ENCODE data around the gene NLGN1. TPM values are rescaled to one million over a fixed set of nuclear protein-coding genes. Genes with fewer than 3 reads are reported as not detected.

NLGN1 gene
- total RNA-seq, 1 donor from 2014 or later = 34.8 TPM

- H3K9me3 ChIP-seq (ENCODE audit: low read depth) = no peaks in the 10 kb centered on the region
- no peaks in the 10 kb centered on the region for H4K20me1 ChIP-seq (ENCODE audit: low read depth)
- H3K27ac ChIP-seq = no peak overlapping the region
- H3K4me3 ChIP-seq = no peak overlapping the region
- H3K36me3 ChIP-seq = no peaks in the 10 kb centered on the region
- no peak for DNase-seq (ENCODE audit: low spot score)
- no peaks in the 10 kb centered on the region for H3K4me1 ChIP-seq
- Mint-ChIP-seq H3K36me3 (peaks cover 20% of the 10 kb centered on the region), H3K4me3 (no peak overlapping the region), H3K27me3 (ENCODE audit: insufficient read depth, low read depth) (no peaks in the 10 kb centered on the region), H3K27ac (no peak overlapping the region), H3K9me3 (peaks cover 42% of the 10 kb centered on the region), H3K4me1 (no peaks in the 10 kb centered on the region)
- no peak overlapping the region for H3K9ac ChIP-seq
- H3F3A ChIP-seq (ENCODE audit: low read depth) = no peaks in the 10 kb centered on the region
- H3K79me2 ChIP-seq (ENCODE audit: low read depth) = no peaks in the 10 kb centered on the region
- H2AFZ ChIP-seq (replicated peaks) = no peak overlapping the region
- H3K27me3 ChIP-seq = no peaks in the 10 kb centered on the region
- TF ChIP-seq, protein P1, sequence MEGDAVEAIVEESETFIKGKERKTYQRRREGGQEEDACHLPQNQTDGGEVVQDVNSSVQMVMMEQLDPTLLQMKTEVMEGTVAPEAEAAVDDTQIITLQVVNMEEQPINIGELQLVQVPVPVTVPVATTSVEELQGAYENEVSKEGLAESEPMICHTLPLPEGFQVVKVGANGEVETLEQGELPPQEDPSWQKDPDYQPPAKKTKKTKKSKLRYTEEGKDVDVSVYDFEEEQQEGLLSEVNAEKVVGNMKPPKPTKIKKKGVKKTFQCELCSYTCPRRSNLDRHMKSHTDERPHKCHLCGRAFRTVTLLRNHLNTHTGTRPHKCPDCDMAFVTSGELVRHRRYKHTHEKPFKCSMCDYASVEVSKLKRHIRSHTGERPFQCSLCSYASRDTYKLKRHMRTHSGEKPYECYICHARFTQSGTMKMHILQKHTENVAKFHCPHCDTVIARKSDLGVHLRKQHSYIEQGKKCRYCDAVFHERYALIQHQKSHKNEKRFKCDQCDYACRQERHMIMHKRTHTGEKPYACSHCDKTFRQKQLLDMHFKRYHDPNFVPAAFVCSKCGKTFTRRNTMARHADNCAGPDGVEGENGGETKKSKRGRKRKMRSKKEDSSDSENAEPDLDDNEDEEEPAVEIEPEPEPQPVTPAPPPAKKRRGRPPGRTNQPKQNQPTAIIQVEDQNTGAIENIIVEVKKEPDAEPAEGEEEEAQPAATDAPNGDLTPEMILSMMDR (IDR thresholded peaks at IDR 0.05) = no peak
- TF ChIP-seq EZH2 (IDR thresholded peaks at IDR 0.05) (no peak), EZH2phosphoT487 (IDR thresholded peaks at IDR 0.05) (no peak)
- no peak overlapping the region for H3K4me2 ChIP-seq
Measured at GRCh38 chr3:173429076-173429475, 31.5 kb downstream of the NLGN1 start.

GRCh38 chr3:173429527-173429926 lies 32.0 kb downstream of the NLGN1 start:
- no peaks in the 10 kb centered on the region for H3K27me3 Mint-ChIP-seq (ENCODE audit: insufficient read depth, low read depth)

GRCh38 chr3:173430576-173430975 lies 33.0 kb downstream of the NLGN1 start:
- Histone ChIP-seq H4K20me1 (ENCODE audit: low read depth) (no peaks in the 10 kb centered on the region), H3K9me3 (ENCODE audit: low read depth) (no peaks in the 10 kb centered on the region), H3K9ac (no peak overlapping the region), H3K27ac (no peak overlapping the region), H3K79me2 (ENCODE audit: low read depth) (no peaks in the 10 kb centered on the region), H3K4me3 (no peak overlapping the region), H3F3A (ENCODE audit: low read depth) (no peaks in the 10 kb centered on the region), H3K27me3 (no peaks in the 10 kb centered on the region), H3K36me3 (no peaks in the 10 kb centered on the region), H2AFZ (replicated peaks) (no peak overlapping the region), H3K4me2 (no peak overlapping the region), H3K4me1 (peaks cover 3% of the 10 kb centered on the region)
- H3K4me1 Mint-ChIP-seq = peaks cover 3% of the 10 kb centered on the region
- H3K27me3 Mint-ChIP-seq (ENCODE audit: insufficient read depth, low read depth) = no peaks in the 10 kb centered on the region
- H3K27ac Mint-ChIP-seq = no peak overlapping the region
- peaks cover 33% of the 10 kb centered on the region for H3K9me3 Mint-ChIP-seq
- H3K36me3 Mint-ChIP-seq = peaks cover 10% of the 10 kb centered on the region
- H3K4me3 Mint-ChIP-seq = no peak overlapping the region
- no peak for DNase-seq (ENCODE audit: low spot score)
- TF ChIP-seq, protein P1 (IDR thresholded peaks at IDR 0.05) = no peak
- TF ChIP-seq EZH2phosphoT487 (IDR thresholded peaks at IDR 0.05) = no peak
- no peak for TF ChIP-seq EZH2 (IDR thresholded peaks at IDR 0.05)

More at GRCh38 chr3:173429527-173429926, 32.0 kb downstream of the NLGN1 start:
- H3F3A ChIP-seq (ENCODE audit: low read depth) = no peaks in the 10 kb centered on the region
- no peaks in the 10 kb centered on the region for H3K27me3 ChIP-seq
- Mint-ChIP-seq H3K4me1 (no peaks in the 10 kb centered on the region), H3K4me3 (no peak overlapping the region), H3K36me3 (peaks cover 18% of the 10 kb centered on the region), H3K27ac (no peak overlapping the region), H3K9me3 (peaks cover 39% of the 10 kb centered on the region)
- no peak for DNase-seq (ENCODE audit: low spot score)
- no peaks in the 10 kb centered on the region for H3K79me2 ChIP-seq (ENCODE audit: low read depth)
- H3K36me3 ChIP-seq = no peaks in the 10 kb centered on the region
- no peak overlapping the region for H3K4me3 ChIP-seq
- TF ChIP-seq, protein P1 (IDR thresholded peaks at IDR 0.05) = no peak
- TF ChIP-seq EZH2phosphoT487 (IDR thresholded peaks at IDR 0.05) (no peak), EZH2 (IDR thresholded peaks at IDR 0.05) (no peak)
- no peak overlapping the region for H3K9ac ChIP-seq
- no peaks in the 10 kb centered on the region for H3K4me1 ChIP-seq
- H3K9me3 ChIP-seq (ENCODE audit: low read depth) = no peaks in the 10 kb centered on the region
- no peak overlapping the region for H3K4me2 ChIP-seq
- H4K20me1 ChIP-seq (ENCODE audit: low read depth) = no peaks in the 10 kb centered on the region
- no peak overlapping the region for H2AFZ ChIP-seq (replicated peaks)
- no peak overlapping the region for H3K27ac ChIP-seq
